ENCODE data around the gene NF1. TPM values are rescaled to one million over a fixed set of nuclear protein-coding genes. Genes with fewer than 3 reads are reported as not detected.

The NF1 gene
- total and polyA plus RNA-seq, 2 of the 13 experiments (the other 11 are each of a cell fraction or from before 2014, with no cell fraction given), result 21.5 to 26.5 TPM

DNA sequence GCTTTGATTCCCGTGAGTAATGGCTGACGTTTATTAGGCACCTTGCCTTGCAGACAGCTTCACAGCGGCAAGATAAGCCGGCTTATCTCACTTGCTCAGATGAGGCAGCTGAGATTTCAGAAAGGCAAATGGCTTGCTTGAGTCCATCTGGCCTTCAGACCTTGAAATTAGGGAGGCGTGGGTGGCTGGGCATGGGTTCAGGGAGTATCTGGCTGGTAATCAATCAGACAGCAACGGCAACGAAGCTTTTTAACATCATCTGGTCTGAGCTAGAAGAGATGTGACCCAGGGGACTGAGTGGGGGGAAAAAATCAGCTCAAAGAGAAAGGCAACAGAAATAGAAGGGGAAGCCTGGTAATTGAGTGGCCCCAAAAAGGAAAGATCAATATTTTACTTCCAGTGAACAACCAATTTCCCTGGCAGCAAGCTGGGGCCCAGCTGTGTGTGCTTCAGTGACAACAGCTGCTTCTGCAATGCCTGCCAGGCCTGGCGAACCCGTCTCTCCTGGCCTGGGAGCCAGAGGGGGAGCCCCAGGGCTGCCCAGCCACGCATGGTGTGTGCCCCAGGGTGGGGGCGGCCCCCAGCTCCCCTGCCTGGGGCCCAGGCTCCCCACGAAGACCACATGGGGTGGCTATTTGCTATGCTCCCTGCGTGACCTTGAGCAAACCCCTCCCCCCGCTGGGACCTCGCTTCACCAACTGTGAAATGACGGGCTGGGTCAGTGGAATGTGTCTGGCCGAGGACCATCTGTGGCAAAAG lies 330.7 kb downstream of the NF1 start (continued):
- TF ChIP-seq, protein P1, sequence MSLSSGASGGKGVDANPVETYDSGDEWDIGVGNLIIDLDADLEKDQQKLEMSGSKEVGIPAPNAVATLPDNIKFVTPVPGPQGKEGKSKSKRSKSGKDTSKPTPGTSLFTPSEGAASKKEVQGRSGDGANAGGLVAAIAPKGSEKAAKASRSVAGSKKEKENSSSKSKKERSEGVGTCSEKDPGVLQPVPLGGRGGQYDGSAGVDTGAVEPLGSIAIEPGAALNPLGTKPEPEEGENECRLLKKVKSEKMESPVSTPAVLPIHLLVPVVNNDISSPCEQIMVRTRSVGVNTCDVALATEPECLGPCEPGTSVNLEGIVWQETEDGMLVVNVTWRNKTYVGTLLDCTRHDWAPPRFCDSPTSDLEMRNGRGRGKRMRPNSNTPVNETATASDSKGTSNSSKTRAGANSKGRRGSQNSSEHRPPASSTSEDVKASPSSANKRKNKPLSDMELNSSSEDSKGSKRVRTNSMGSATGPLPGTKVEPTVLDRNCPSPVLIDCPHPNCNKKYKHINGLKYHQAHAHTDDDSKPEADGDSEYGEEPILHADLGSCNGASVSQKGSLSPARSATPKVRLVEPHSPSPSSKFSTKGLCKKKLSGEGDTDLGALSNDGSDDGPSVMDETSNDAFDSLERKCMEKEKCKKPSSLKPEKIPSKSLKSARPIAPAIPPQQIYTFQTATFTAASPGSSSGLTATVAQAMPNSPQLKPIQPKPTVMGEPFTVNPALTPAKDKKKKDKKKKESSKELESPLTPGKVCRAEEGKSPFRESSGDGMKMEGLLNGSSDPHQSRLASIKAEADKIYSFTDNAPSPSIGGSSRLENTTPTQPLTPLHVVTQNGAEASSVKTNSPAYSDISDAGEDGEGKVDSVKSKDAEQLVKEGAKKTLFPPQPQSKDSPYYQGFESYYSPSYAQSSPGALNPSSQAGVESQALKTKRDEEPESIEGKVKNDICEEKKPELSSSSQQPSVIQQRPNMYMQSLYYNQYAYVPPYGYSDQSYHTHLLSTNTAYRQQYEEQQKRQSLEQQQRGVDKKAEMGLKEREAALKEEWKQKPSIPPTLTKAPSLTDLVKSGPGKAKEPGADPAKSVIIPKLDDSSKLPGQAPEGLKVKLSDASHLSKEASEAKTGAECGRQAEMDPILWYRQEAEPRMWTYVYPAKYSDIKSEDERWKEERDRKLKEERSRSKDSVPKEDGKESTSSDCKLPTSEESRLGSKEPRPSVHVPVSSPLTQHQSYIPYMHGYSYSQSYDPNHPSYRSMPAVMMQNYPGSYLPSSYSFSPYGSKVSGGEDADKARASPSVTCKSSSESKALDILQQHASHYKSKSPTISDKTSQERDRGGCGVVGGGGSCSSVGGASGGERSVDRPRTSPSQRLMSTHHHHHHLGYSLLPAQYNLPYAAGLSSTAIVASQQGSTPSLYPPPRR (CRISPR knock-in tag; IDR thresholded peaks at IDR 0.05; ENCODE audit: borderline replicate concordance), result no peak
- TF ChIP-seq KDM5B (CRISPR knock-in tag; IDR thresholded peaks at IDR 0.05; ENCODE audit: borderline replicate concordance), result 0 out of 2 replicates have a peak, but pooled peaks have one; percentile 52
- TF ChIP-seq ZNF441 (CRISPR knock-in tag; IDR thresholded peaks at IDR 0.05; ENCODE audit: borderline replicate concordance), result no peak
- TF ChIP-seq CEBPB (IDR thresholded peaks at IDR 0.05; ENCODE audit: borderline replicate concordance, low read depth, low read length), result no peak
- TF ChIP-seq ZNF800 (CRISPR knock-in tag; IDR thresholded peaks at IDR 0.05), result no peak
- no peak for TF ChIP-seq JUNB (CRISPR knock-in tag; IDR thresholded peaks at IDR 0.05; ENCODE audit: borderline replicate concordance)
- 0 out of 2 replicates have a peak, but pooled peaks have one; percentile 35 for TF ChIP-seq FOXP4 (CRISPR knock-in tag; IDR thresholded peaks at IDR 0.05)
- peak; percentile 34; the same call in 1 of the 2 replicates for TF ChIP-seq ESRRA (CRISPR knock-in tag; IDR thresholded peaks at IDR 0.05; ENCODE audit: low read depth)
- TF ChIP-seq BCL6 (CRISPR knock-in tag; IDR thresholded peaks at IDR 0.05), result peak; percentile 72
- TF ChIP-seq SKI (IDR thresholded peaks at IDR 0.05; ENCODE audit: partially characterized antibody), result peak; percentile 22
- peak; percentile 47; the same call in 1 of the 2 replicates for TF ChIP-seq RXRA (CRISPR knock-in tag; IDR thresholded peaks at IDR 0.05)
- TF ChIP-seq, protein P2, sequence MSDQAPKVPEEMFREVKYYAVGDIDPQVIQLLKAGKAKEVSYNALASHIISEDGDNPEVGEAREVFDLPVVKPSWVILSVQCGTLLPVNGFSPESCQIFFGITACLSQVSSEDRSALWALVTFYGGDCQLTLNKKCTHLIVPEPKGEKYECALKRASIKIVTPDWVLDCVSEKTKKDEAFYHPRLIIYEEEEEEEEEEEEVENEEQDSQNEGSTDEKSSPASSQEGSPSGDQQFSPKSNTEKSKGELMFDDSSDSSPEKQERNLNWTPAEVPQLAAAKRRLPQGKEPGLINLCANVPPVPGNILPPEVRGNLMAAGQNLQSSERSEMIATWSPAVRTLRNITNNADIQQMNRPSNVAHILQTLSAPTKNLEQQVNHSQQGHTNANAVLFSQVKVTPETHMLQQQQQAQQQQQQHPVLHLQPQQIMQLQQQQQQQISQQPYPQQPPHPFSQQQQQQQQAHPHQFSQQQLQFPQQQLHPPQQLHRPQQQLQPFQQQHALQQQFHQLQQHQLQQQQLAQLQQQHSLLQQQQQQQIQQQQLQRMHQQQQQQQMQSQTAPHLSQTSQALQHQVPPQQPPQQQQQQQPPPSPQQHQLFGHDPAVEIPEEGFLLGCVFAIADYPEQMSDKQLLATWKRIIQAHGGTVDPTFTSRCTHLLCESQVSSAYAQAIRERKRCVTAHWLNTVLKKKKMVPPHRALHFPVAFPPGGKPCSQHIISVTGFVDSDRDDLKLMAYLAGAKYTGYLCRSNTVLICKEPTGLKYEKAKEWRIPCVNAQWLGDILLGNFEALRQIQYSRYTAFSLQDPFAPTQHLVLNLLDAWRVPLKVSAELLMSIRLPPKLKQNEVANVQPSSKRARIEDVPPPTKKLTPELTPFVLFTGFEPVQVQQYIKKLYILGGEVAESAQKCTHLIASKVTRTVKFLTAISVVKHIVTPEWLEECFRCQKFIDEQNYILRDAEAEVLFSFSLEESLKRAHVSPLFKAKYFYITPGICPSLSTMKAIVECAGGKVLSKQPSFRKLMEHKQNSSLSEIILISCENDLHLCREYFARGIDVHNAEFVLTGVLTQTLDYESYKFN (CRISPR knock-in tag; conservative IDR thresholded peaks at IDR 0.05), result peak; percentile 30
- peak; percentile 29; the same call in 1 of the 2 replicates for TF ChIP-seq MTA1 (CRISPR knock-in tag; IDR thresholded peaks at IDR 0.05; ENCODE audit: borderline replicate concordance)
- TF ChIP-seq ZNF615 (CRISPR knock-in tag; IDR thresholded peaks at IDR 0.05; ENCODE audit: borderline replicate concordance), result no peak
- TF ChIP-seq CAMTA2 (CRISPR knock-in tag; IDR thresholded peaks at IDR 0.05; ENCODE audit: borderline replicate concordance), result no peak
- no peak for TF ChIP-seq IKZF1 (IDR thresholded peaks at IDR 0.05)
